Measurements from ENCODE around the gene JAML. TPM values are rescaled to one million over a fixed set of nuclear protein-coding genes. Genes with fewer than 3 reads are reported as not detected.

JAML gene
- total RNA-seq, 6 experiments from 2014 or later, result not detected

- peaks cover 15% of the 10 kb centered on the region for H3K4me1 Mint-ChIP-seq (ENCODE audit: low read depth)
- H3K27ac Mint-ChIP-seq, result no peak within 1 kb of the TSS
- H3K36me3 Mint-ChIP-seq (ENCODE audit: low read depth), result no peaks in the 10 kb centered on the region
- H3K27me3 Mint-ChIP-seq (ENCODE audit: insufficient read depth), result peaks cover 68% of the 10 kb centered on the region
- TF ChIP-seq CTCF (IDR thresholded peaks at IDR 0.05), result no peak
- DNase-seq, result no peak
- H3K4me3 Mint-ChIP-seq, result no peak within 1 kb of the TSS
- H3K9me3 Mint-ChIP-seq, result no peaks in the 10 kb centered on the region
These were observed 48.6 kb downstream of the JAML start, which contains the start of gene SCN2B for GRCh38 chr11:118175993-118176777. Gene SCN2B (minus strand): TSS chr11:118176639. CDS start chr11:118176431, 208 bp downstream.

DNA sequence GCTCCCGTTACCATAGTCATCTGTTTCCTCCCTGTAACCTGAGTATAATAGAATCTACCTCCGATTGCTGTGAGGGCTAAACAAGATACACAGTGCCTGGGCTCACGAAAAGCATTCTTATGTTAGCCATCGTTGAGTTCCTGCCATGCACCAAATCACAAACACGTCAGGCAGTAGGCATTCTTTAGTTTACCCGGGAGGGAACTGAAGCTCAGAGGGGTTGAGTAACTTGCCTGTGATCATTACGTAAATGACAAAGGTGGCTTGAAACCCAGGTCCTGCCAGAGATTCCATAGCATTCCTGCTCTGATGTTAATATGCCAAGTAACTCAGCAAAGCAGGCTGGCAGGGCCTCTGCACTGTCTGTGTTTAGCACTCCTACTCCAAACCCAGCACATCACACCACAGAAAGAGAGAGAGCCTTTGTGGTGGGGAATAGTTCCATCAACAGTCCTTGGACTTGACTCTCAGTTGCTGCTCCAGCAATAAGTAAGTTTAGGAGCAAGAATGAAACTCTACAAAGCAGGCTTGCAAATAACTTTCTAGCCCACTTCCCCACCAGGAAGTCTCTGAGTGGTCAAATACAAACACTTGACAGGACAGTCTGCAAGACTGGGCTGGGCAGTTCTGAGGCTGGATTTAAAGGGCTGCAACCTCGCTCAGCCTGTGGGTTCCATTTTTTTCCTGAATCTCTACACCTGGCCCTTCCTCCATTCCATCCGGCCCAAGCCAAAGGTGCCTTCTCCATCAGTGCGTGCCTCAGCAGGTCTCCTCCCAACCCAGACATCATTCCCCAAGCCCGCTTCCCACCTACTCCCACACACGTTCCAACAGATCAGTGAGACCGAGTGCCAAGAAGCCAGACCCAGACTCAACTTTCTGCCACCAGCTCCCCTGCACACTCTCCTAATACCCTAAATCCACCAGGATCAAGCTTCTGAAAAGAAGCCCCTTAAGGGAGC, 49.5 kb downstream of the JAML start:
- peaks cover 66% of the 10 kb centered on the region for H3K27me3 Mint-ChIP-seq (ENCODE audit: insufficient read depth)
- no peaks in the 10 kb centered on the region for H3K9me3 Mint-ChIP-seq
- no peak for TF ChIP-seq CTCF (IDR thresholded peaks at IDR 0.05)
- H3K4me1 Mint-ChIP-seq (ENCODE audit: low read depth), result peaks cover 15% of the 10 kb centered on the region
- H3K36me3 Mint-ChIP-seq (ENCODE audit: low read depth), result no peaks in the 10 kb centered on the region
- no peak overlapping the region for H3K4me3 Mint-ChIP-seq
- H3K27ac Mint-ChIP-seq, result no peak overlapping the region
- peak; percentile 31 for DNase-seq

DNA sequence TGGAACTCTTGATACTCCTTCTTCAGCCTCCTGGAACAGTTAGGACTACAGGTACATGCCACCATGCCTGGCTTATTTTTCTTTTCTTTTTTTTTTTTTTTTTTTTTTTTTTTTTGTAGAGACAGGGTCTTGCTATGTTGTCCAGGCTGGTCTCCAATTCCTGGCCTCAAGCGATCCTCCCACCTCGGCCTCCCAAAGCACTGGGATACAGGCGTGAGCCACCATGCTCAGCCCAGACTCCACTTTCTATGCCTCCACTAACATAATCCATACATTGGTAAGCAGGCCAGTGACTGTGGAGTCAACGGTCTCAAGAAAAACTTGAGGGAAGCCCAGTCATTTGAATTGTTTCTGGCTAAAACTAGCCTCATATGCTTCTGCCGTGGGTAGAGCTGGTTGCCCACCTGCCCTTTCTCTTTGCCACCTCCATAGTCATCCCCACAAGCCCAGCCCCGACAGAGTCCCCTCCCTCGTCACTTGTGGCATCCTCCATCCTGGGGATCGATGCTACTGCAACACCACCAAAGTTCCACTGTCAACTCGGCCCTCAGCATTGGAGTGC, 50.7 kb downstream of the JAML start:
- DNase-seq, result no peak
- no peak for TF ChIP-seq CTCF (IDR thresholded peaks at IDR 0.05)
- no peak overlapping the region for H3K4me3 Mint-ChIP-seq
- peaks cover 15% of the 10 kb centered on the region for H3K4me1 Mint-ChIP-seq (ENCODE audit: low read depth)
- H3K27ac Mint-ChIP-seq, result no peak overlapping the region
- H3K27me3 Mint-ChIP-seq (ENCODE audit: insufficient read depth), result peaks cover 64% of the 10 kb centered on the region
- no peaks in the 10 kb centered on the region for H3K36me3 Mint-ChIP-seq (ENCODE audit: low read depth)
- H3K9me3 Mint-ChIP-seq, result no peaks in the 10 kb centered on the region

- peaks cover 15% of the 10 kb centered on the region for H3K4me1 Mint-ChIP-seq (ENCODE audit: low read depth)
- DNase-seq, result no peak
- H3K27me3 Mint-ChIP-seq (ENCODE audit: insufficient read depth), result peaks cover 66% of the 10 kb centered on the region
- no peak for TF ChIP-seq CTCF (IDR thresholded peaks at IDR 0.05)
- H3K4me3 Mint-ChIP-seq, result no peak overlapping the region
- no peaks in the 10 kb centered on the region for H3K36me3 Mint-ChIP-seq (ENCODE audit: low read depth)
- no peak overlapping the region for H3K27ac Mint-ChIP-seq
- H3K9me3 Mint-ChIP-seq, result no peaks in the 10 kb centered on the region
These were observed 52.5 kb downstream of the JAML start for GRCh38 chr11:118172356-118172755.

DNA sequence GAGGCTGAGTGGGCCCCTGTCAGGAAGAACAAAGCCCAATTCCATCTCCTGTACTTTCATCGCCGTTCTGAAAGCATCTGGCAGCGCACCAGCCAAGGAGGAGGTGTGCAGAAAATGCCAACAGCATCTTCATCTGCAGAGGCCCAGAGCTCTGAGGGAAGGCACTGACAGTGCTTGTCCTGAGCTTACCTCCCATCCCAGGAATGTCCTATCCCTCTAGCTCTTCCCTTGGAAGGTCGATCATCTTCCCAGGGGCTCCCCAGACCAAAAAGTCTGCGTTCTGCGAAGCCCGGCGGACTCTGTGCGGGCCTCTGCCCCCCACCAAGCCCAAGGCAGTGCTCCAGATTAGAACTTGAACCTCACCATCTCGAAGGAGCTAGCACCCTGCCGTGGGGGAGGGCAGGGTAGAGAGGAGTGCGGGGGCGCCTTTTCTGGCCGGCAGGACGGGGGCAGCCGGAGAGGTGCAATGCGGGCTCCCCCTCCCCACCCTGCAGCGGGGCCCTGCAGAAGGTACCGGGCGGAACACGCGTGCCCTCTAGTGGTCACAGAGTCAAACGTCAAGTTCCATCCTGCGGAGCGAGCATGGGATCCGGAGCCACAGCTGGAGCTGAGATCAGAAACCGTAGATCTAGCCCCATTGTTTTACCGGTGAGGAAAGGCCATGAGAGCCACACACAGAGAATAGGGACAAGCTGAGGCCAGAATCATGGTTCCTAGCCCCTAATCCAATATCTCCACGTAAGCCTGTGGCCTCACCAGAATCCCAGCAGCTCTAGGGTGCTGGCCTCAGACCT, 53.3 kb downstream of the JAML start:
- DNase-seq, result peak; percentile 10
- H3K27ac Mint-ChIP-seq, result no peak overlapping the region

More for the DNA sequence above, 53.3 kb downstream of the JAML start:
- Mint-ChIP-seq H3K9me3 (no peaks in the 10 kb centered on the region), H3K36me3 (ENCODE audit: low read depth) (no peaks in the 10 kb centered on the region), H3K27me3 (ENCODE audit: insufficient read depth) (peaks cover 62% of the 10 kb centered on the region), H3K4me1 (ENCODE audit: low read depth) (peaks cover 15% of the 10 kb centered on the region), H3K4me3 (no peak overlapping the region)
- peak; percentile 94 for TF ChIP-seq CTCF (IDR thresholded peaks at IDR 0.05)
